SK-N-SH (cell line): ENCODE results near the gene LURAP1L.

ENCODE experiments used
- ELF1 ChIP-seq: IDR thresholded peaks from 2 replicates; pipeline ENCODE4 v1.4.0; 2012
- NRF1 ChIP-seq: IDR thresholded peaks from 2 replicates; pipeline ENCODE4 v1.6.1; 2012; ENCODE audit warnings: low read depth, mild to moderate bottlenecking, low read length
- TAF1 ChIP-seq: IDR thresholded peaks from 2 replicates; pipeline ENCODE4 v1.6.1; 2012; ENCODE audit warnings: low read depth, mild to moderate bottlenecking, low read length, moderate library complexity, borderline replicate concordance
- TF ChIP-seq, protein P1 (sequence below): fragments of 200-600 bp; sonication (generic); IDR thresholded peaks from 2 replicates; pipeline ENCODE4 v1.6.1; 2017; ENCODE audit warnings: antibody characterized with exemption, mild to moderate bottlenecking, moderate library complexity
- TF ChIP-seq, protein P2 (sequence below): IDR thresholded peaks from 2 replicates; pipeline ENCODE4 v1.4.0; 2012; ENCODE audit warnings: low read depth

DNA sequence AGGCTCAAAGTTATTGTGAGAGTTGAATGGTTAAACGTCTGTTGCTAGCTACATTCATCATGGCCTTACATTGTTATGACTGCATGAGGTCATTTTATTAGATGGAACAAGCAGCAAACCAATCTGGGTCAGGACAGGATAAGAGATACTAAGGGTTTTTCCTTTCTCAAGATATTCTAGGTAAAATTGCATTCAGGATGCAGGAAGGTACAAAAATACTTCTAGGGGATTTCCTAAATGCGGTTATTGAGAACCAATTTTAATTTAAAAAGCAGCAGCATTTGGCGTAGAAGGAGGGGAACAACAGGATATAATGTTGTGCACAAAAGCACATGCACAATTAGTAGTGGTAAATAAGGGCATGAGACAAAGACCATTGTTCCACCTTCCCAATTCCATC is 39.2 kb upstream of the LURAP1L start:
- TF ChIP-seq, protein P1, sequence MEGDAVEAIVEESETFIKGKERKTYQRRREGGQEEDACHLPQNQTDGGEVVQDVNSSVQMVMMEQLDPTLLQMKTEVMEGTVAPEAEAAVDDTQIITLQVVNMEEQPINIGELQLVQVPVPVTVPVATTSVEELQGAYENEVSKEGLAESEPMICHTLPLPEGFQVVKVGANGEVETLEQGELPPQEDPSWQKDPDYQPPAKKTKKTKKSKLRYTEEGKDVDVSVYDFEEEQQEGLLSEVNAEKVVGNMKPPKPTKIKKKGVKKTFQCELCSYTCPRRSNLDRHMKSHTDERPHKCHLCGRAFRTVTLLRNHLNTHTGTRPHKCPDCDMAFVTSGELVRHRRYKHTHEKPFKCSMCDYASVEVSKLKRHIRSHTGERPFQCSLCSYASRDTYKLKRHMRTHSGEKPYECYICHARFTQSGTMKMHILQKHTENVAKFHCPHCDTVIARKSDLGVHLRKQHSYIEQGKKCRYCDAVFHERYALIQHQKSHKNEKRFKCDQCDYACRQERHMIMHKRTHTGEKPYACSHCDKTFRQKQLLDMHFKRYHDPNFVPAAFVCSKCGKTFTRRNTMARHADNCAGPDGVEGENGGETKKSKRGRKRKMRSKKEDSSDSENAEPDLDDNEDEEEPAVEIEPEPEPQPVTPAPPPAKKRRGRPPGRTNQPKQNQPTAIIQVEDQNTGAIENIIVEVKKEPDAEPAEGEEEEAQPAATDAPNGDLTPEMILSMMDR = no peak
- TF ChIP-seq NRF1 = no peak
- no peak for TF ChIP-seq ELF1
- TF ChIP-seq, protein P2, sequence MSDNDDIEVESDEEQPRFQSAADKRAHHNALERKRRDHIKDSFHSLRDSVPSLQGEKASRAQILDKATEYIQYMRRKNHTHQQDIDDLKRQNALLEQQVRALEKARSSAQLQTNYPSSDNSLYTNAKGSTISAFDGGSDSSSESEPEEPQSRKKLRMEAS = no peak
- no peak for TF ChIP-seq TAF1
